Measurements from ENCODE around the gene CAMK2G.

DNA sequence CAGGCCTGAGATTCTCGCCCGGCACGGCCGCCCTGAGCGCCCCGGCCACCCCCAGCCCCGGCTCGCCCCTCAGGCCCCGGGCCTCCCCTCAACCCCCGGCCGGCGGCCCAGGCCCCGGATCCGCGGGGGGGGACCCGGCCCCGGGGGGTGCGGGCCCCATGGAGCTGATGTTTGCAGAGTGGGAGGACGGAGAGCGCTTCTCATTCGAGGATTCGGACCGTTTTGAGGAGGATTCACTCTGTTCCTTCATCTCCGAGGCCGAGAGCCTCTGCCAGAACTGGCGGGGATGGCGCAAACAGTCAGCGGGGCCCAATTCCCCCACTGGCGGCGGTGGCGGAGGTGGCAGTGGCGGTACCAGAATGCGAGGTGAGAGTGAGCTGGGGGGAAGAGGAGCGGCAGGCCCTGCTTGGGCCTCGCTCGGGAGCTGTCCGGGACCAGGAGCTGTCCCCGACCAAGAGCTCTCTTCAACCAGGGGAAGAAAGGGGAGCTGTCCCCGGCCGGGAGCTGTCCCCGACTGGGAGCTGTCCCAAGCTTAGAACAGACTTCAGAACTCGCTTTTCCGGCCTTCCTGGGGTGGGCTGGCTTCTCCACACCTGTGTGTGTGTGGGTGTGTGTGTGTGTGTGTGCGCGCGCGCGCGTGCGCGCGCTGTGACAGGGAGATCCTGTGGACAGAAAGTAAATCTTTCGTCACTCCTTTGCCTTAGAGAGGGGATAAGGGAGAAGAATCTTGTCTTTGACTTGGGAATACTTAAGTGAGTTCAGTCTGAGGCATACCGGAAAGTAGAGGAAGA is 88.4 kb downstream of the CAMK2G start:
- TF ChIP-seq EZH2 (IDR thresholded peaks at IDR 0.05; ENCODE audit: low read length, unreplicated experiment) (no peak), CTCF (conservative IDR thresholded peaks at IDR 0.05; ENCODE audit: low read depth, low read length) (no peak; the same call in 1 of the 2 replicates), EZH2phosphoT487 (IDR thresholded peaks at IDR 0.05; ENCODE audit: borderline replicate concordance, low read length) (no peak)
